WTC11 (cell line): ENCODE data around the gene C1orf174. TPM values are rescaled to one million over a fixed set of nuclear protein-coding genes. Genes with fewer than 3 reads are reported as not detected.

Source experiments
- ATAC-seq: fragments of 200-7000 bp; cut with Tn5 transposase; 2 replicates; pipeline ENCODE4 v1.10.0; 2021; ENCODE audit warnings: mild to moderate bottlenecking, moderate library complexity
- CTCF ChIA-PET: fragments of 300-600 bp; sonication (Branson Sonifier 250); formaldehyde crosslinking; loops from one replicate; lab custom pipeline; 2021; ENCODE audit warnings: antibody characterized with exemption; lab: Charles Lee
- POLR2A ChIA-PET: fragments of 350-600 bp; sonication (Branson Sonifier 250); formaldehyde crosslinking; loops from one replicate; lab custom pipeline; 2021; ENCODE audit warnings: antibody characterized with exemption; lab: Charles Lee
- DNase-seq: peaks from one replicate; pipeline ENCODE4 v3.0.0; 2021; ENCODE audit warnings: low spot score
- H3K27ac Mint-ChIP-seq: 2 replicates; pipeline ENCODE4 v1.8.0; 2021; ENCODE audit warnings: mixed read lengths
- H3K27me3 Mint-ChIP-seq: 2 replicates; pipeline ENCODE4 v1.8.0; 2021; ENCODE audit warnings: low read depth, mild to moderate bottlenecking, moderate library complexity, mixed read lengths
- H3K36me3 Mint-ChIP-seq: 2 replicates; pipeline ENCODE4 v1.8.0; 2021; ENCODE audit warnings: mixed read lengths
- H3K4me1 Mint-ChIP-seq: 2 replicates; pipeline ENCODE4 v1.8.0; 2022; ENCODE audit warnings: mixed read lengths
- H3K4me3 Mint-ChIP-seq: 2 replicates; pipeline ENCODE4 v1.8.0; 2021; ENCODE audit warnings: mild to moderate bottlenecking, moderate library complexity, mixed read lengths
- H3K9me3 Mint-ChIP-seq: 2 replicates; pipeline ENCODE4 v1.8.0; 2021; ENCODE audit warnings: mixed read lengths
- CBFB ChIP-seq: sonication (generic); formaldehyde crosslinking; IDR thresholded peaks from 2 replicates; pipeline ENCODE4 v1.8.1; 2022; ENCODE audit warnings: mild to moderate bottlenecking, low read depth, missing genetic modification reagents
- CREM ChIP-seq: sonication (generic); formaldehyde crosslinking; IDR thresholded peaks from 2 replicates; pipeline ENCODE4 v1.8.1; 2022; ENCODE audit warnings: mild to moderate bottlenecking, missing genetic modification reagents, moderate library complexity
- ESRRA ChIP-seq: sonication (generic); formaldehyde crosslinking; IDR thresholded peaks from 2 replicates; pipeline ENCODE4 v1.8.1; 2022; ENCODE audit warnings: mild to moderate bottlenecking, missing genetic modification reagents, borderline replicate concordance
- KAT7 ChIP-seq: sonication (generic); formaldehyde crosslinking; IDR thresholded peaks from 2 replicates; pipeline ENCODE4 v1.8.1; 2023; ENCODE audit warnings: missing genetic modification reagents, mild to moderate bottlenecking, borderline replicate concordance
- NFATC4 ChIP-seq: fragments of 250-450 bp; sonication (Bioruptor Pico); IDR thresholded peaks from 2 replicates; pipeline ENCODE4 v1.9.0; 2021; ENCODE audit warnings: mild to moderate bottlenecking
- NFYB ChIP-seq: sonication (generic); formaldehyde crosslinking; conservative IDR thresholded peaks from 2 replicates; pipeline ENCODE4 v1.8.0; 2022; ENCODE audit warnings: low read depth, missing genetic modification reagents
- NR2C2 ChIP-seq: sonication (generic); formaldehyde crosslinking; IDR thresholded peaks from 2 replicates; pipeline ENCODE4 v1.8.0; 2022; ENCODE audit warnings: mild to moderate bottlenecking, missing genetic modification reagents
- PRDM15 ChIP-seq: sonication (generic); formaldehyde crosslinking; IDR thresholded peaks from 2 replicates; pipeline ENCODE4 v1.8.0; 2022; ENCODE audit warnings: missing genetic modification reagents
- PRRX2 ChIP-seq: fragments of 250-450 bp; sonication (Bioruptor Pico); IDR thresholded peaks from 2 replicates; pipeline ENCODE4 v1.8.0; 2021; ENCODE audit warnings: mild to moderate bottlenecking
- SMAD4 ChIP-seq: sonication (generic); formaldehyde crosslinking; IDR thresholded peaks from 2 replicates; pipeline ENCODE4 v1.8.0; 2022; ENCODE audit warnings: mild to moderate bottlenecking, missing genetic modification reagents
- TEAD1 ChIP-seq: sonication (generic); formaldehyde crosslinking; IDR thresholded peaks from 2 replicates; pipeline ENCODE4 v1.8.0; 2022; ENCODE audit warnings: mild to moderate bottlenecking, missing genetic modification reagents
- TP53 ChIP-seq: sonication (generic); formaldehyde crosslinking; IDR thresholded peaks from 2 replicates; pipeline ENCODE4 v1.8.1; 2023; ENCODE audit warnings: mild to moderate bottlenecking, missing genetic modification reagents
- USF2 ChIP-seq: sonication (generic); formaldehyde crosslinking; IDR thresholded peaks from 2 replicates; pipeline ENCODE4 v1.8.1; 2023; ENCODE audit warnings: mild to moderate bottlenecking, missing genetic modification reagents, moderate library complexity
- ZNF416 ChIP-seq: fragments of 250-450 bp; sonication (Bioruptor Pico); IDR thresholded peaks from 2 replicates; pipeline ENCODE4 v1.9.0; 2021; ENCODE audit warnings: mild to moderate bottlenecking, inconsistent platforms
- ZNF512 ChIP-seq: sonication (generic); formaldehyde crosslinking; IDR thresholded peaks from 2 replicates; pipeline ENCODE4 v1.8.1; 2022; ENCODE audit warnings: missing genetic modification reagents, borderline replicate concordance
- ZNF671 ChIP-seq: fragments of 250-450 bp; sonication (Bioruptor Pico); IDR thresholded peaks from 2 replicates; pipeline ENCODE4 v1.8.0; 2021; ENCODE audit warnings: mild to moderate bottlenecking
- ZSCAN18 ChIP-seq: fragments of 250-450 bp; sonication (Bioruptor Pico); IDR thresholded peaks from 2 replicates; pipeline ENCODE4 v2.1.2; 2022; ENCODE audit warnings: mild to moderate bottlenecking, moderate library complexity
- total RNA-seq: library from RNA; stranded (reverse); gene quantifications from 3 replicates; pipeline ENCODE4 v1.2.3, GENCODE V29; 2021
- TF ChIP-seq, protein P1 (sequence below): fragments of 250-450 bp; sonication (Bioruptor Pico); IDR thresholded peaks from 2 replicates; pipeline ENCODE4 v1.8.0; 2021; ENCODE audit warnings: mild to moderate bottlenecking
- TF ChIP-seq, protein P2 (sequence below): fragments of 250-450 bp; sonication (Bioruptor Pico); IDR thresholded peaks from 2 replicates; pipeline ENCODE4 v1.9.0; 2021; ENCODE audit warnings: moderate library complexity, mild to moderate bottlenecking, inconsistent platforms, borderline replicate concordance
- TF ChIP-seq, protein P3 (sequence below): sonication (generic); formaldehyde crosslinking; IDR thresholded peaks from 2 replicates; pipeline ENCODE4 v1.8.0; 2022; ENCODE audit warnings: mild to moderate bottlenecking, missing genetic modification reagents
- TF ChIP-seq, protein P4 (sequence below): fragments of 250-450 bp; sonication (Bioruptor Pico); conservative IDR thresholded peaks from 2 replicates; pipeline ENCODE4 v1.9.0; 2021; ENCODE audit warnings: mild to moderate bottlenecking

The C1orf174 gene
- total RNA-seq, 1 experiment from 2014 or later: 24.2 TPM

DNA sequence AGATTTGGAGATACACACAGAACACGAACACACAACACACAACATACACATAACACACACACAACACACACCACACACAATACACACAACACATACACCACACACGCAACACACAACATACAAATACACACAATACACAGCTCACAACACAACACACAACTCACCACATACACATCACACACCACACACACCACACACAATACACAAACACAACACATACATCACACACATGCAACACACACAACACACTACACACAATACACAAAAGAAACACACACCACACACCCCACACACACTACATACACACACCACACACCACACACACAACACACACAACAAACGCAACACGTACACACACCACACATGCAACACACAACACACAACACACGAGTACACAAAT, 29.1 kb upstream of the C1orf174 start (continued):
- TF ChIP-seq PRDM15: no peak
- no peak for TF ChIP-seq ZNF512 (CRISPR knock-in tag)
- TF ChIP-seq PRRX2: no peak
- TF ChIP-seq, protein P1, sequence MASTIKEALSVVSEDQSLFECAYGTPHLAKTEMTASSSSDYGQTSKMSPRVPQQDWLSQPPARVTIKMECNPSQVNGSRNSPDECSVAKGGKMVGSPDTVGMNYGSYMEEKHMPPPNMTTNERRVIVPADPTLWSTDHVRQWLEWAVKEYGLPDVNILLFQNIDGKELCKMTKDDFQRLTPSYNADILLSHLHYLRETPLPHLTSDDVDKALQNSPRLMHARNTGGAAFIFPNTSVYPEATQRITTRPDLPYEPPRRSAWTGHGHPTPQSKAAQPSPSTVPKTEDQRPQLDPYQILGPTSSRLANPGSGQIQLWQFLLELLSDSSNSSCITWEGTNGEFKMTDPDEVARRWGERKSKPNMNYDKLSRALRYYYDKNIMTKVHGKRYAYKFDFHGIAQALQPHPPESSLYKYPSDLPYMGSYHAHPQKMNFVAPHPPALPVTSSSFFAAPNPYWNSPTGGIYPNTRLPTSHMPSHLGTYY (CRISPR knock-in tag): no peak
- TF ChIP-seq ZNF671: no peak
- no peak for TF ChIP-seq SMAD4 (CRISPR knock-in tag)
- no peak for TF ChIP-seq KAT7 (CRISPR knock-in tag)
- TF ChIP-seq NFYB (CRISPR knock-in tag): no peak

- no peaks in the 10 kb centered on the region for H3K4me1 Mint-ChIP-seq
- CTCF ChIA-PET: no interaction called here
- H3K27ac Mint-ChIP-seq: no peak overlapping the region
- peaks cover 74% of the 10 kb centered on the region for H3K36me3 Mint-ChIP-seq
- H3K4me3 Mint-ChIP-seq: no peak overlapping the region
- peaks cover 86% of the 10 kb centered on the region for H3K9me3 Mint-ChIP-seq
- TF ChIP-seq TEAD1 (CRISPR knock-in tag): no peak
- no peak for TF ChIP-seq ESRRA (CRISPR knock-in tag)
- TF ChIP-seq USF2 (CRISPR knock-in tag): no peak
- TF ChIP-seq ZNF416 (CRISPR knock-in tag): no peak
- no peak for TF ChIP-seq TP53 (CRISPR knock-in tag)
- no peak for TF ChIP-seq NFATC4
- TF ChIP-seq NR2C2 (CRISPR knock-in tag): no peak
- POLR2A ChIA-PET: no interaction called here
- peaks cover 21% of the 10 kb centered on the region for H3K27me3 Mint-ChIP-seq
- no peak for DNase-seq
- ATAC-seq: no peak
These were observed 28.5 kb upstream of the C1orf174 start for GRCh38 chr1:3928586-3928985.

GRCh38 chr1:3926956-3927355, 26.9 kb upstream of the C1orf174 start:
- Mint-ChIP-seq H3K4me1 (no peaks in the 10 kb centered on the region), H3K27ac (no peak overlapping the region), H3K4me3 (no peak overlapping the region), H3K36me3 (peaks cover 76% of the 10 kb centered on the region), H3K27me3 (peaks cover 22% of the 10 kb centered on the region), H3K9me3 (peaks cover 84% of the 10 kb centered on the region)
- ChIA-PET POLR2A (no interaction called here), CTCF (no interaction called here)
- DNase-seq: no peak
- no peak for ATAC-seq
- TF ChIP-seq, protein P2, sequence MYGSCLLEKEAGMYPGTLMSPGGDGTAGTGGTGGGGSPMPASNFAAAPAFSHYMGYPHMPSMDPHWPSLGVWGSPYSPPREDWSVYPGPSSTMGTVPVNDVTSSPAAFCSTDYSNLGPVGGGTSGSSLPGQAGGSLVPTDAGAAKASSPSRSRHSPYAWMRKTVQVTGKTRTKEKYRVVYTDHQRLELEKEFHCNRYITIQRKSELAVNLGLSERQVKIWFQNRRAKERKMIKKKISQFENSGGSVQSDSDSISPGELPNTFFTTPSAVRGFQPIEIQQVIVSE: no peak
- TF ChIP-seq PRRX2 (no peak), CREM (CRISPR knock-in tag) (no peak), CBFB (CRISPR knock-in tag) (no peak), ZSCAN18 (CRISPR knock-in tag) (no peak)
- TF ChIP-seq, protein P3, sequence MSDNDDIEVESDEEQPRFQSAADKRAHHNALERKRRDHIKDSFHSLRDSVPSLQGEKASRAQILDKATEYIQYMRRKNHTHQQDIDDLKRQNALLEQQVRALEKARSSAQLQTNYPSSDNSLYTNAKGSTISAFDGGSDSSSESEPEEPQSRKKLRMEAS (CRISPR knock-in tag): no peak
- TF ChIP-seq, protein P4, sequence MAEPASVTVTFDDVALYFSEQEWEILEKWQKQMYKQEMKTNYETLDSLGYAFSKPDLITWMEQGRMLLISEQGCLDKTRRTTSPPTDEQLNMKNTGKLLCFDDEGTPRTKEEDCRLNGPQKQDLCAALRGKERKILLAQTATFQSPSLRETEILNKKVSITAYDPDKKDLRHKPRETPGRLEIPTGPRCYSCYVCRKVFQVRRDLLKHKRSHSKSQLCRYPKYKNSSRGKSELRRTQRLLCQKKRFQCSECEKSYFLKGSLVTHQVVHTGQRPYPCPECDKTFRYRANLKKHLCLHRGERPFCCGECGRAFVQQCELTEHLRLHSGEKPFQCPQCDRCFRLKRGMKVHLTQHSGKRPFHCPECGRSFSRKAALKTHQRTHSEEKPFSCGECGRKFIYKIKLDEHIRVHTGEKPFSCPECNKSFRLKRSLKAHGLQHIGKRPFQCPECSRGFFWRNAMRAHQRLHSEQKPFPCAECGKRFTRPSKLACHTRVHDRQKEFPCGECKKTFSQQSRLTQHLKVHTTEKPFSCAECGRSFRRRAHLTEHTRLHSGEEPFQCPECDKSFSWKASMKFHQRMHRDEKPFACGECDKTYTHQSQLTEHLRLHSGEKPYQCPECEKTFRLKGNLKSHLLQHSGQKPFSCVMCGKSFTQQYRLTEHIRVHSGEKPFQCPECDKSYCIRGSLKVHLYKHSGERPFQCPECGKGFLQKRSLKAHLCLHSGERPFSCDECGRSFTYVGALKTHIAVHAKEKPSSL (CRISPR knock-in tag): no peak
